ENCODE measurements around the gene METAP1D. TPM values are rescaled to one million over a fixed set of nuclear protein-coding genes. Genes with fewer than 3 reads are reported as not detected.

Gene METAP1D
- total RNA-seq, 1 experiment from 2014 or later = 15.8 TPM

DNA sequence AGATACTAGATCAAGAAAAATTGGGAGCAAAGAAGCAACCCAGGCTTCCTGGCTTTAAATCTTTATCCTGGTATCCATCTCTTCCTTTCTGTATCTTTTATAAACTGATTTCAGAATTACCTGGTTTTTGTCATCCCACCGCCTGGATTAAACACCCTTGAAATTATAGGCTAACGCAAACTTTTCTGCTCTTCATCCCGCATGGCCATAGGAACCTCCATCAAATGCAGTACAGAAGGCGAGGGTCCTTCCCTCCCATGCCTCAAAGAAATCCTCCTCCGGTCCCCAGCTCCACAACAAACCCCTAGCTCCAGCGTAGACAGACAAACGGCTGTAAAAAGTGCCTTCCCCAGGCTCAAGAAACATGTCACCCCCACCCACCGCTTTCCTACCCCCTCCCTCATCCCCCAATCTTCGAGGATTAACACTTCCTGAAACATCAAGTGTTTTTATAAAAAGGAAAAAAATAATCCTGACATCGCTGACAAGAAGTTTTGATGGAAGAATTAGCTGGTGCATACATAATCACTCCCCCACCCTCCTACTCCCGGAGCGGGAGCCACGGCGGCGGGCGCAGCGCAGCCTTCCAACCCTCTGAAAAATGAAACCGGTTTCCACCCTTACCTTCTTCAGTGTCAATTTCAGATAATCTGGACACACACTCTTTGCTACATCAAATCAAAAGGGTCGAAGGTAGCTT lies 93.1 kb downstream of the METAP1D start:
- DNase-seq (ENCODE audit: low read depth, low spot score) (no peak), ATAC-seq (no peak)
- Histone ChIP-seq H3K9me2 (ENCODE audit: insufficient read depth) (no peaks in the 10 kb centered on the region), H3K9me3 (ENCODE audit: control insufficient read depth in 1 of 2, insufficient read depth in 1 of 2, low read depth in 1 of 2, low read length in 2 of 2) (no peaks in the 10 kb centered on the region), H3K27me3 (ENCODE audit: insufficient read depth, low read length) (no peaks in the 10 kb centered on the region), H3K4me3 (replicated peaks in 1 of 2; ENCODE audit: low read depth in 1 of 2, low read length in 2 of 2) (no peak overlapping the region), H3K36me3 (ENCODE audit: control insufficient read depth in 1 of 2, insufficient read depth in 2 of 2, low read length in 2 of 2) (no peaks in the 10 kb centered on the region), H2AFZ (ENCODE audit: low read depth, low read length, poor library complexity, severe bottlenecking) (no peak overlapping the region), H3K4me2 (ENCODE audit: low read length) (no peak overlapping the region), H3K79me2 (ENCODE audit: insufficient read depth, low read length) (no peaks in the 10 kb centered on the region), H4K20me1 (ENCODE audit: insufficient read depth) (no peaks in the 10 kb centered on the region), H3K4me1 (ENCODE audit: control insufficient read depth in 1 of 2, insufficient read depth in 2 of 2, low read length in 2 of 2) (peaks cover 18 to 34% of the 10 kb centered on the region in 2 experiments), H3K27ac (ENCODE audit: low read depth, low read length) (no peak overlapping the region), H3K9ac (ENCODE audit: low read length) (no peak overlapping the region)
- ChIA-PET CTCF (no interaction called here), POLR2A (no interaction called here), RAD21 (ENCODE audit: low non-redundant PET in 1 of 2, low total read pairs in 2 of 2, uncharacterized antibody in 2 of 2, unreplicated experiment in 2 of 2) (no interaction called here)
- BruUV-seq (replicated peaks) = no TSS peak
- TF ChIP-seq ELF1 (IDR thresholded peaks at IDR 0.05; ENCODE audit: borderline replicate concordance, low read depth) (no peak), EZH2 (IDR thresholded peaks at IDR 0.05) (no peak), EGR1 (IDR thresholded peaks at IDR 0.05; ENCODE audit: low read depth) (no peak), EZH2phosphoT487 (IDR thresholded peaks at IDR 0.05; ENCODE audit: borderline replicate concordance) (no peak), YY1 (IDR thresholded peaks at IDR 0.05; ENCODE audit: extremely low read depth, insufficient replicate concordance, low read depth, low read length) (no peak), CBX3 (IDR thresholded peaks at IDR 0.05; ENCODE audit: low read depth) (no peak)
- intact Hi-C loops (cut with micrococcal nuclease) = loop anchor here (10.0 kb wide), 1 partner anchor 168 kb away; the partner anchor contains the start of gene HAT1

DNA sequence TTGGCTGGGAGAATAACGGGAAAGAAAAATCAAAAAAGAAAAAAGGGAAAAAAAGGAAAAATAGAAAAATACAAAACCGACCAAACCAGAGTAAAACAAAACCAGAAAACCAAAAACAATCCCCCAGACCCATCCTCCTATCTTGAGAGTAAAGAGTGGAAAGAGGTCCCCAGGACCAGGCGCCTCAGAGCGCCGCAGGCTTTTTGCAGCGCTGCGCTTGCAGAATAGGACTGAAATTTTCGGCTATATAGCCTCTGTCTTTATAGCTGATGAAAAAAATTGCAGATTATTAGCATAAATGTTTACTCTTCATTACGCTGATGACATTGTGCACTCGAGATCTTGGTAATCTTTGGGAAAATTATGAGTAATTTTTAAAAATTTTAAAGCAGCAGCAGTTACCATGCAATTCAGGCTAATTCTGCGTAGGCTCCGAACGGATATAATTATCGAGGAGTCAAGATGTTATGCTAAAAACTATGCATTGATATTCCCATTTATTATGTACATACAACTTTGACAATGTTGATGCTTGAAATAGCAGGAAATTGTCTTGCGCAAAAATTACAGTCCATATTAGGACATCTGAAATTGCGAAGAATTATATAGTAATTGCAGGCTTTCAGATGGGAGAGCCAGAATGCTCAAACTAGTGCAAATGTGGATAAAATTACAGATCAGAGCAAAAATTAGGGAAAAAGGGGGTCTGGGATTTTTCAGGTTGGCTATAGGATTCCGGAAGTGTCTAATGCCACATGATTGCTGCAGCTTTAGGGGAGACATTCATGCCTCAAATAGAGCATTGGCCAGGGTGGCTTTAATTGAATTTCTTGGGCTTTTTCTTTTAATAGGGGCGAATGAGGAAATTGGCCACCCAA lies 93.9 kb downstream of the METAP1D start:
- Histone ChIP-seq H4K20me1 (ENCODE audit: insufficient read depth) (no peaks in the 10 kb centered on the region), H3K9me2 (ENCODE audit: insufficient read depth) (no peaks in the 10 kb centered on the region), H3K27me3 (ENCODE audit: insufficient read depth, low read length) (no peaks in the 10 kb centered on the region), H3K4me1 (ENCODE audit: control insufficient read depth in 1 of 2, insufficient read depth in 2 of 2, low read length in 2 of 2) (peaks cover 25 to 42% of the 10 kb centered on the region in 2 experiments), H3K4me2 (ENCODE audit: low read length) (peak overlapping the region; percentile 99), H2AFZ (ENCODE audit: low read depth, low read length, poor library complexity, severe bottlenecking) (no peak overlapping the region), H3K27ac (ENCODE audit: low read depth, low read length) (no peak overlapping the region; the same call in 1 of the 2 replicates), H3K36me3 (ENCODE audit: control insufficient read depth in 1 of 2, insufficient read depth in 2 of 2, low read length in 2 of 2) (no peaks in the 10 kb centered on the region), H3K79me2 (ENCODE audit: insufficient read depth, low read length) (no peaks in the 10 kb centered on the region), H3K9me3 (ENCODE audit: control insufficient read depth in 1 of 2, insufficient read depth in 1 of 2, low read depth in 1 of 2, low read length in 2 of 2) (no peaks in the 10 kb centered on the region), H3K4me3 (replicated peaks in 1 of 2; ENCODE audit: low read depth in 1 of 2, low read length in 2 of 2) (peak overlapping the region; percentile 73 to 79), H3K9ac (ENCODE audit: low read length) (peak overlapping the region; percentile 87)
- no peak for ATAC-seq
- BruUV-seq (replicated peaks) = no TSS peak
- ChIA-PET POLR2A (interaction anchor here (1.0 kb wide), 1 partner anchor 9 kb away, joined by 3 read pairs; the partner anchor contains the start of gene DLX2), RAD21 (ENCODE audit: low non-redundant PET in 1 of 2, low total read pairs in 2 of 2, uncharacterized antibody in 2 of 2, unreplicated experiment in 2 of 2) (no interaction called here), CTCF (no interaction called here)
- intact Hi-C loops (cut with micrococcal nuclease) = loop anchor here (10.0 kb wide), 1 partner anchor 169 kb away; the partner anchor contains the start of gene HAT1
- TF ChIP-seq ZNF274 (IDR thresholded peaks at IDR 0.05; ENCODE audit: low read depth, low read length) = no peak
- no peak for TF ChIP-seq CBX3 (IDR thresholded peaks at IDR 0.05; ENCODE audit: low read depth)
- no peak for TF ChIP-seq ZBTB33 (IDR thresholded peaks at IDR 0.05; ENCODE audit: extremely low read depth, insufficient replicate concordance, low read length)
- no peak for TF ChIP-seq YY1 (IDR thresholded peaks at IDR 0.05; ENCODE audit: extremely low read depth, insufficient replicate concordance, low read depth, low read length)
- no peak for TF ChIP-seq EZH2phosphoT487 (IDR thresholded peaks at IDR 0.05; ENCODE audit: borderline replicate concordance)
- TF ChIP-seq EZH2 (IDR thresholded peaks at IDR 0.05) = no peak
- TF ChIP-seq CEBPB (IDR thresholded peaks at IDR 0.05; ENCODE audit: low read depth) = no peak
- TF ChIP-seq POLR2AphosphoS5 (IDR thresholded peaks at IDR 0.05; ENCODE audit: low read depth, low read length) = no peak
- no peak for TF ChIP-seq SRF (IDR thresholded peaks at IDR 0.05; ENCODE audit: low read depth)
- no peak for TF ChIP-seq ATF3 (IDR thresholded peaks at IDR 0.05)
- DNase-seq (ENCODE audit: low read depth, low spot score) = no peak

All from HCT116 (cell line).